Endothelial cell of umbilical vein (primary cell): ENCODE results near the gene SPZ1. TPM values are rescaled to one million over a fixed set of nuclear protein-coding genes. Genes with fewer than 3 reads are reported as not detected.
"Not testable (repeated sequence)": the region's sequence is repeated elsewhere in the genome, so short reads cannot be mapped to it uniquely, and the experiment has no call there.

Experiments used
- BruUV-seq: library from RNA; stranded (reverse); fragments of 400-500 nt; replicated peaks from 2 replicates; lab custom pipeline; 2021; lab: Mats Ljungman, UMichigan
- CTCF ChIA-PET: fragments of 300-600, 350-600 bp; sonication (Branson Sonifier 250); formaldehyde crosslinking; loops from one replicate; lab custom pipeline; 2021; ENCODE audit warnings: antibody characterized with exemption, inconsistent platforms; lab: Charles Lee
- POLR2A ChIA-PET: fragments of 300-600, 350-600 bp; sonication (Branson Sonifier 250); formaldehyde crosslinking; loops from one replicate; lab custom pipeline; 2021; ENCODE audit warnings: antibody characterized with exemption, inconsistent platforms; lab: Charles Lee
- DNase-seq: peaks from one replicate; pipeline ENCODE4 v3.0.0-alpha.2; 2011; ENCODE audit warnings: low read depth, low spot score
- FAIRE-seq: peaks from 2 replicates; lab custom pipeline; 2011; peaks lifted over from hg19 to GRCh38; lab: Jason Lieb, UNC
- H2AFZ ChIP-seq: 2 replicates; pipeline ENCODE4 v1.6.0; 2012; ENCODE audit warnings: low read depth, low read length, control low read depth, inconsistent platforms
- H3K27ac ChIP-seq: 2 replicates; pipeline ENCODE4 v1.5.1; 2011; ENCODE audit warnings: low read depth, mild to moderate bottlenecking, control low read depth, low read length, moderate library complexity; ENCODE audit not compliant: insufficient read depth
- H3K27me3 ChIP-seq, 2 experiments: 2 replicates each; pipeline versions ENCODE4 v1.6.0 to v1.6.1; 2011; ENCODE audit warnings: low read length in 2 of 2, mixed read lengths in 1 of 2; ENCODE audit not compliant: control insufficient read depth in 2 of 2, insufficient read depth in 2 of 2
- H3K36me3 ChIP-seq, 2 experiments: 2 replicates in 1 of 2; 3 replicates in 1 of 2; pipeline ENCODE4 v1.5.1; 2011; ENCODE audit warnings: low read length in 2 of 2, mild to moderate bottlenecking in 1 of 2, moderate library complexity in 1 of 2; ENCODE audit not compliant: control insufficient read depth in 2 of 2, insufficient read depth in 2 of 2; ENCODE audit errors: extremely low read depth in 1 of 2
- H3K4me1 ChIP-seq: 3 replicates; pipeline ENCODE4 v1.5.1; 2011; ENCODE audit warnings: mild to moderate bottlenecking, low read length; ENCODE audit not compliant: control insufficient read depth, insufficient read depth; ENCODE audit errors: extremely low read depth
- H3K4me2 ChIP-seq: 2 replicates; pipeline ENCODE4 v1.6.1; 2011; ENCODE audit warnings: low read length, control low read depth, mixed read lengths; ENCODE audit not compliant: insufficient read depth
- H3K4me3 ChIP-seq, 3 experiments: fragments of 200-600 bp in 1 of 3; sonication (generic), shearing (Covaris generic) in 1 of 3; replicated peaks in 1 of 3; 2 replicates each; pipeline ENCODE4 v1.5.1; 2011 to 2016; ENCODE audit warnings: control low read depth in 3 of 3, low read length in 3 of 3, mild to moderate bottlenecking in 2 of 3, inconsistent platforms in 1 of 3, low read depth in 1 of 3, moderate library complexity in 1 of 3; ENCODE audit not compliant: insufficient read depth in 1 of 3
- H3K79me2 ChIP-seq: 2 replicates; pipeline ENCODE4 v1.6.0; 2012; ENCODE audit warnings: low read length, inconsistent platforms; ENCODE audit not compliant: control insufficient read depth, insufficient read depth
- H3K9ac ChIP-seq: replicated peaks from 2 replicates; pipeline ENCODE3; 2011; ENCODE audit warnings: low read length, control low read depth; ENCODE audit not compliant: insufficient read depth; ENCODE audit errors: extremely low read depth
- H3K9me1 ChIP-seq: replicated peaks from 3 replicates; pipeline ENCODE4 v1.6.0; 2011; ENCODE audit warnings: mild to moderate bottlenecking, low read length; ENCODE audit not compliant: control insufficient read depth, insufficient read depth; ENCODE audit errors: extremely low read depth
- H3K9me3 ChIP-seq: replicated peaks from 2 replicates; pipeline ENCODE4 v1.5.1; 2012; ENCODE audit warnings: low read length, inconsistent platforms; ENCODE audit not compliant: control insufficient read depth, insufficient read depth
- H4K20me1 ChIP-seq: replicated peaks from 2 replicates; pipeline ENCODE3; 2011; ENCODE audit warnings: mild to moderate bottlenecking, low read length; ENCODE audit not compliant: control insufficient read depth, insufficient read depth; ENCODE audit errors: extremely low read depth
- EZH2 ChIP-seq: IDR thresholded peaks from 2 replicates; pipeline ENCODE4 v1.6.1; 2012; ENCODE audit warnings: borderline replicate concordance, low read depth, mild to moderate bottlenecking, moderate library complexity, low read length, inconsistent platforms; ENCODE audit not compliant: severe bottlenecking
- FOS ChIP-seq: IDR thresholded peaks from 2 replicates; pipeline ENCODE4 v1.6.1; 2011; ENCODE audit warnings: mild to moderate bottlenecking, low read length, moderate library complexity, borderline replicate concordance; ENCODE audit not compliant: insufficient read depth
- GATA2 ChIP-seq: IDR thresholded peaks from 2 replicates; pipeline ENCODE4 v1.7.0; 2011; ENCODE audit warnings: low read depth, mild to moderate bottlenecking, moderate library complexity, mixed read lengths, low read length; ENCODE audit not compliant: insufficient read length, insufficient read depth
- JUN ChIP-seq: IDR thresholded peaks from 2 replicates; pipeline ENCODE4 v1.6.1; 2011; ENCODE audit warnings: borderline replicate concordance, low read depth; ENCODE audit not compliant: insufficient read length, insufficient read depth
- MYC ChIP-seq: IDR thresholded peaks from one replicate; pipeline ENCODE4 v1.6.1; 2011; ENCODE audit warnings: mild to moderate bottlenecking, low read depth, low read length
- POLR2A ChIP-seq: IDR thresholded peaks from 2 replicates; pipeline ENCODE4 v1.6.1; 2012; ENCODE audit warnings: low read depth, mild to moderate bottlenecking, control low read depth, low read length
- POLR2AphosphoS5 ChIP-seq: IDR thresholded peaks from 2 replicates; pipeline ENCODE4 v1.6.1; 2012; ENCODE audit warnings: low read depth, mild to moderate bottlenecking, control low read depth, low read length, moderate library complexity; ENCODE audit not compliant: insufficient read depth
- dilution Hi-C: fragments of 300-500 bp; cut with MboI; formaldehyde crosslinking; loops from one replicate; pipeline ENCODE4 v1.15.0; 2019; ENCODE audit warnings: low sequenced_read_pairs; ENCODE audit not compliant: extremely low pct_ligation_motif_present
- intact Hi-C: fragments of 100-400 bp; cut with micrococcal nuclease; formaldehyde crosslinking; loops from one replicate; pipeline ENCODE4 v1.10.0; 2022
- polyA plus RNA-seq, 4 experiments: library from polyadenylated mRNA; depleted of rRNA in 3 of 4; stranded (reverse) in 3 of 4; unstranded in 1 of 4; fragments of >200 nt; gene quantifications; 2 replicates each; pipeline versions ENCODE4 v1.2.1 to v1.2.3, GENCODE V29; 2011 to 2012; ENCODE audit warnings: missing spikeins in 1 of 4
- total RNA-seq: library from RNA; stranded (reverse); gene quantifications from 2 replicates; pipeline ENCODE4 v1.2.3, GENCODE V29; 2021
- TF ChIP-seq, protein P1 (sequence below): IDR thresholded peaks from 2 replicates; pipeline ENCODE4 v1.6.1; 2011; ENCODE audit not compliant: insufficient read depth, insufficient read length
- TF ChIP-seq, protein P2 (sequence below), 2 donors: IDR thresholded peaks; 1 replicate in 1 of 2; 2 replicates in 1 of 2; pipeline ENCODE4 v1.5.1; 2011; ENCODE audit warnings: low read length in 2 of 2, mild to moderate bottlenecking in 2 of 2, moderate library complexity in 2 of 2, control low read depth in 1 of 2, inconsistent platforms in 1 of 2, low read depth in 1 of 2; ENCODE audit not compliant: insufficient read depth in 1 of 2; ENCODE audit errors: extremely low read depth in 1 of 2

SPZ1 gene
- total and polyA plus RNA-seq, 2 donors (not counting 3 experiments of a cell fraction or from before 2014, with no cell fraction given) = not detected

DNA sequence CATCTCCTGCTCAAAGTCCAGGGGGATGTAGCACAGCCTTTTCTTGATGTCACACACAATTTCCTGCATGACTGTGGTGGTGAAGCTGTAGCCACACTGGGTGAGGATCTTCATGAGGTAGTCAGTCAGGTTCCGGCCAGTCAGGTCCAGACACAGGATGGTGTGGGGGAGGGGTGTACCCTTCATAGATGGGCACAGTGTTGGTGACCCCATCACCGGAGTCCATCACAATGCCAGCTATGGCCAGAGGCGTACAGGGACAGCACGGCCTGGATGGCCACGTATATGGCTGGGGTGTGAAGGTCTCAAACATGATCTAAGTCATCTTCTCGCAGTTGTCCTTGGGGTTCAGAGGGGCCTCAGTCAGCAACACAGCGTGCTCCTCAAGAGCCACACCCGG lies 19.7 kb upstream of the SPZ1 start:
- no peaks in the 10 kb centered on the region for H3K27me3 ChIP-seq
- BruUV-seq = no TSS peak
- H3K79me2 ChIP-seq = no peaks in the 10 kb centered on the region
- no peak overlapping the region for H3K4me3 ChIP-seq
- intact Hi-C loops = no loop called here
- ChIA-PET POLR2A (no interaction called here), CTCF (no interaction called here)
- no peak overlapping the region for H3K4me2 ChIP-seq
- dilution Hi-C loops = no loop called here
- no peak for FAIRE-seq
- no peaks in the 10 kb centered on the region for H3K4me1 ChIP-seq
- no peaks in the 10 kb centered on the region for H3K36me3 ChIP-seq
- DNase-seq = no peak
- H4K20me1 ChIP-seq = no peaks in the 10 kb centered on the region
- no peaks in the 10 kb centered on the region for H3K9me1 ChIP-seq
- H3K27ac ChIP-seq = no peak overlapping the region
- no peaks in the 10 kb centered on the region for H3K9me3 ChIP-seq
- H3K9ac ChIP-seq = no peak overlapping the region
- H2AFZ ChIP-seq = no peak overlapping the region
- TF ChIP-seq MYC = no peak
- TF ChIP-seq, protein P1, sequence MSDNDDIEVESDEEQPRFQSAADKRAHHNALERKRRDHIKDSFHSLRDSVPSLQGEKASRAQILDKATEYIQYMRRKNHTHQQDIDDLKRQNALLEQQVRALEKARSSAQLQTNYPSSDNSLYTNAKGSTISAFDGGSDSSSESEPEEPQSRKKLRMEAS = no peak
- TF ChIP-seq JUN = no peak
- TF ChIP-seq EZH2 = no peak
- no peak for TF ChIP-seq GATA2
- TF ChIP-seq, protein P2, sequence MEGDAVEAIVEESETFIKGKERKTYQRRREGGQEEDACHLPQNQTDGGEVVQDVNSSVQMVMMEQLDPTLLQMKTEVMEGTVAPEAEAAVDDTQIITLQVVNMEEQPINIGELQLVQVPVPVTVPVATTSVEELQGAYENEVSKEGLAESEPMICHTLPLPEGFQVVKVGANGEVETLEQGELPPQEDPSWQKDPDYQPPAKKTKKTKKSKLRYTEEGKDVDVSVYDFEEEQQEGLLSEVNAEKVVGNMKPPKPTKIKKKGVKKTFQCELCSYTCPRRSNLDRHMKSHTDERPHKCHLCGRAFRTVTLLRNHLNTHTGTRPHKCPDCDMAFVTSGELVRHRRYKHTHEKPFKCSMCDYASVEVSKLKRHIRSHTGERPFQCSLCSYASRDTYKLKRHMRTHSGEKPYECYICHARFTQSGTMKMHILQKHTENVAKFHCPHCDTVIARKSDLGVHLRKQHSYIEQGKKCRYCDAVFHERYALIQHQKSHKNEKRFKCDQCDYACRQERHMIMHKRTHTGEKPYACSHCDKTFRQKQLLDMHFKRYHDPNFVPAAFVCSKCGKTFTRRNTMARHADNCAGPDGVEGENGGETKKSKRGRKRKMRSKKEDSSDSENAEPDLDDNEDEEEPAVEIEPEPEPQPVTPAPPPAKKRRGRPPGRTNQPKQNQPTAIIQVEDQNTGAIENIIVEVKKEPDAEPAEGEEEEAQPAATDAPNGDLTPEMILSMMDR (IDR thresholded peaks at IDR 0.05; ENCODE audit: extremely low read depth in 1 of 2, insufficient read depth in 1 of 2, low read depth in 1 of 2, low read length in 2 of 2) = no peak
- no peak for TF ChIP-seq FOS
- TF ChIP-seq POLR2A = no peak
- no peak for TF ChIP-seq POLR2AphosphoS5

DNA sequence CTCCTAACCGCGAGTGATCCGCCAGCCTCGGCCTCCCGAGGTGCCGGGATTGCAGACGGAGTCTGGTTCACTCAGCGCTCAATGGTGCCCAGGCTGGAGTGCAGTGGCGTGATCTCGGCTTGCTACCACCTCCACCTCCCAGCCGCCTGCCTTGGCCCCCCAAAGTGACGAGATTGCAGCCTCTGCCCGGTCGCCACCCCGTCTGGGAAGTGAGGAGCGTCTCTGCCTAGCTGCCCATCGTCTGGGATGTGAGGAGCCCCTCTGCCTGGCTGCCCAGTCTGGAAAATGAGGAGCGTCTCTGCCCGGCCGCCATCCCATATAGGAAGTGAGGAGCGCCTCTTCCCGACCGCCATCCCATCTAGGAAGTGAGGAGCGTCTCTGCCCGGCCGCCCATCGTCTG lies 19.0 kb upstream of the SPZ1 start:
- H3K9me3 ChIP-seq, H3K4me3 ChIP-seq, intact Hi-C loops, H4K20me1 ChIP-seq, H3K4me1 ChIP-seq, FAIRE-seq, H3K27ac ChIP-seq, H3K9me1 ChIP-seq, H3K9ac ChIP-seq, H3K36me3 ChIP-seq, H3K4me2 ChIP-seq, POLR2A ChIA-PET, CTCF ChIA-PET, H3K27me3 ChIP-seq, DNase-seq, H2AFZ ChIP-seq, BruUV-seq, dilution Hi-C loops, H3K79me2 ChIP-seq: not testable (repeated sequence)

DNA sequence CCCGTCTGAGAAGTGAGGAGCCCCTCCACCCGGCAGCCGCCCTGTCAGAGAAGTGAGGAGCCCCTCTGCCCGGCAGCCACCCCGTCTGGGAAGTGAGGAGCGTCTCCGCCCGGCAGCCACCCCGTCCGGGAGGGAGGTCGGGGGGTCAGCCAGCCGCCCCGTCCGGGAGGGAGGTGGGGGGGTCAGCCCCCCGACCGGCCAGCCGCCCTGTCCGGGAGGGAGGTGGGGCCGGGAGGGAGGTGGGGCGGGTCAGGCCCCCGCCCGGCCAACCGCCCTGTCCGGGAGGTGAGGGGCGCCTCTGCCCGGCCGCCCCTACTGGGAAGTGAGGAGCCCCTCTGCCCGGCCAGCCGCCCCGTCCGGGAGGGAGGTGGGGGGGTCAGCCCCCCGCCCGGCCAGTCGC lies 18.5 kb upstream of the SPZ1 start:
- DNase-seq, H3K4me2 ChIP-seq, H3K4me1 ChIP-seq, H3K9me3 ChIP-seq, H2AFZ ChIP-seq, intact Hi-C loops, H3K27me3 ChIP-seq, CTCF ChIA-PET, FAIRE-seq, dilution Hi-C loops, POLR2A ChIA-PET, H3K27ac ChIP-seq, H4K20me1 ChIP-seq, H3K4me3 ChIP-seq, H3K79me2 ChIP-seq, BruUV-seq, H3K36me3 ChIP-seq, H3K9me1 ChIP-seq, H3K9ac ChIP-seq: not testable (repeated sequence)
